H9 (cell line): ENCODE data around the gene ATM. TPM values are rescaled to one million over a fixed set of nuclear protein-coding genes. Genes with fewer than 3 reads are reported as not detected.
A peak's percentile ranks its signal among the peaks of the same experiment; 100 is the strongest.

Experiments
- DNase-seq: peaks from one replicate; pipeline ENCODE4 v3.0.0-alpha.2; 2017
- H2AFZ ChIP-seq: one replicate; pipeline ENCODE4 v1.6.1; 2013; ENCODE audit warnings: mild to moderate bottlenecking, low read length, control low read depth, moderate library complexity
- H2AK5ac ChIP-seq: 2 replicates; pipeline ENCODE4 v1.6.1; 2013; ENCODE audit warnings: low read length, control low read depth, mixed read lengths; ENCODE audit not compliant: insufficient read length
- H2BK120ac ChIP-seq: one replicate; pipeline ENCODE4 v1.6.1; 2013; ENCODE audit warnings: low read depth, mild to moderate bottlenecking, low read length, control low read depth, inconsistent platforms; ENCODE audit not compliant: poor library complexity, severe bottlenecking
- H2BK12ac ChIP-seq: 2 replicates; pipeline ENCODE4 v1.6.1; 2013; ENCODE audit warnings: low read length, control low read depth, mixed read lengths, low read depth; ENCODE audit not compliant: insufficient read length
- H2BK15ac ChIP-seq: 2 replicates; pipeline ENCODE4 v1.6.1; 2013; ENCODE audit warnings: low read depth, low read length, control low read depth
- H2BK20ac ChIP-seq: one replicate; pipeline ENCODE4 v1.6.1; 2013; ENCODE audit warnings: low read depth, mild to moderate bottlenecking, low read length, control low read depth, inconsistent platforms; ENCODE audit not compliant: poor library complexity, severe bottlenecking
- H2BK5ac ChIP-seq: 2 replicates; pipeline ENCODE4 v1.6.1; 2013; ENCODE audit warnings: low read length, control low read depth, mixed read lengths; ENCODE audit not compliant: insufficient read length
- H3K14ac ChIP-seq: 2 replicates; pipeline ENCODE4 v1.6.1; 2013; ENCODE audit warnings: low read length, control low read depth; ENCODE audit not compliant: insufficient read depth
- H3K18ac ChIP-seq: 2 replicates; pipeline ENCODE4 v1.6.1; 2013; ENCODE audit warnings: low read depth, mild to moderate bottlenecking, mixed read lengths, low read length, control low read depth; ENCODE audit not compliant: insufficient read length
- H3K23ac ChIP-seq: 2 replicates; pipeline ENCODE4 v1.6.1; 2013; ENCODE audit warnings: low read length, control low read depth, mixed read lengths, low read depth; ENCODE audit not compliant: insufficient read length
- H3K23me2 ChIP-seq: 2 replicates; pipeline ENCODE4 v1.6.1; 2013; ENCODE audit warnings: low read depth, mild to moderate bottlenecking, mixed read lengths, low read length, control low read depth; ENCODE audit not compliant: insufficient read length, poor library complexity, severe bottlenecking
- H3K27ac ChIP-seq: 2 replicates; pipeline ENCODE4 v1.5.1; 2013; ENCODE audit warnings: low read length, control low read depth, mixed read lengths, low read depth; ENCODE audit not compliant: insufficient read length
- H3K27me3 ChIP-seq: 2 replicates; pipeline ENCODE4 v1.6.1; 2013; ENCODE audit warnings: low read length, control low read depth, inconsistent platforms; ENCODE audit not compliant: insufficient read depth
- H3K4ac ChIP-seq: 2 replicates; pipeline ENCODE4 v1.6.1; 2013; ENCODE audit warnings: low read depth, mild to moderate bottlenecking, control low read depth, inconsistent platforms, low read length, moderate library complexity
- H3K4me1 ChIP-seq: 2 replicates; pipeline ENCODE4 v1.6.1; 2013; ENCODE audit warnings: low read length, control low read depth, inconsistent platforms; ENCODE audit not compliant: insufficient read depth
- H3K4me2 ChIP-seq: 2 replicates; pipeline ENCODE4 v1.6.1; 2013; ENCODE audit warnings: low read length, control low read depth, mixed read lengths; ENCODE audit not compliant: insufficient read length, insufficient read depth
- H3K56ac ChIP-seq: 2 replicates; pipeline ENCODE4 v1.6.1; 2013; ENCODE audit warnings: low read depth, mild to moderate bottlenecking, mixed read lengths, low read length, control low read depth; ENCODE audit not compliant: insufficient read length
- H3K79me1 ChIP-seq: 2 replicates; pipeline ENCODE4 v1.6.1; 2013; ENCODE audit warnings: low read depth, mild to moderate bottlenecking, moderate library complexity, low read length, control low read depth, inconsistent platforms; ENCODE audit not compliant: insufficient read depth, poor library complexity, severe bottlenecking
- H3K79me2 ChIP-seq: 2 replicates; pipeline ENCODE4 v1.6.1; 2013; ENCODE audit warnings: low read length, control low read depth, inconsistent platforms; ENCODE audit not compliant: insufficient read depth
- H3K9ac ChIP-seq: 2 replicates; pipeline ENCODE4 v1.6.1; 2013; ENCODE audit warnings: low read length, control low read depth, mixed read lengths; ENCODE audit not compliant: insufficient read length; ENCODE audit errors: extremely low read depth
- H3K9me3 ChIP-seq: one replicate; pipeline ENCODE4 v1.6.1; 2013; ENCODE audit warnings: low read depth, low read length, inconsistent platforms; ENCODE audit not compliant: control insufficient read depth
- H3T11ph ChIP-seq: one replicate; pipeline ENCODE4 v1.6.1; 2013; ENCODE audit warnings: mild to moderate bottlenecking, low read length, control low read depth, inconsistent platforms
- H4K20me1 ChIP-seq: one replicate; pipeline ENCODE4 v1.6.1; 2013; ENCODE audit not compliant: control insufficient read depth, insufficient read length, insufficient read depth
- H4K5ac ChIP-seq: 2 replicates; pipeline ENCODE4 v1.6.1; 2013; ENCODE audit warnings: low read depth, mild to moderate bottlenecking, mixed read lengths, low read length, control low read depth; ENCODE audit not compliant: insufficient read length
- H4K8ac ChIP-seq: replicated peaks from 2 replicates; pipeline ENCODE4 v1.6.1; 2013; ENCODE audit warnings: low read length, control low read depth, mixed read lengths, low read depth; ENCODE audit not compliant: insufficient read length
- H4K91ac ChIP-seq: 2 replicates; pipeline ENCODE4 v1.6.1; 2013; ENCODE audit warnings: low read depth, mild to moderate bottlenecking, moderate library complexity, mixed read lengths, low read length, control low read depth; ENCODE audit not compliant: insufficient read length
- H3K27ac Mint-ChIP-seq, 3 experiments: 2 replicates in 2 of 3; 3 replicates in 1 of 3; pipeline ENCODE4 v1.8.0; 2020 to 2021; ENCODE audit warnings: mixed read lengths in 3 of 3, mild to moderate bottlenecking in 1 of 3, moderate library complexity in 1 of 3
- H3K27me3 Mint-ChIP-seq: 2 replicates; pipeline ENCODE4 v1.8.0; 2021; ENCODE audit warnings: low read depth, mild to moderate bottlenecking, moderate library complexity, mixed read lengths
- H3K36me3 Mint-ChIP-seq, 3 experiments: 2 replicates in 2 of 3; 3 replicates in 1 of 3; pipeline ENCODE4 v1.8.0; 2020 to 2021; ENCODE audit warnings: low read depth in 3 of 3, mixed read lengths in 3 of 3; ENCODE audit not compliant: insufficient read depth in 1 of 3
- H3K4me1 Mint-ChIP-seq, 2 experiments: 2 replicates each; pipeline ENCODE4 v1.8.0; 2020; ENCODE audit warnings: mixed read lengths in 2 of 2
- H3K4me3 Mint-ChIP-seq, 2 experiments: 2 replicates in 1 of 2; 3 replicates in 1 of 2; pipeline ENCODE4 v1.8.0; 2020 to 2021; ENCODE audit warnings: mild to moderate bottlenecking in 2 of 2, mixed read lengths in 2 of 2, moderate library complexity in 1 of 2
- H3K9me3 Mint-ChIP-seq, 2 experiments: 2 replicates in 1 of 2; 3 replicates in 1 of 2; pipeline ENCODE4 v1.8.0; 2020; ENCODE audit warnings: mild to moderate bottlenecking in 2 of 2, mixed read lengths in 2 of 2, moderate library complexity in 1 of 2
- WGBS: extraction: QIAGEN DNeasy Blood & Tissue Kit; methylation state at CpG from one replicate; pipeline ENCODE4 v1.1.7; 2013; ENCODE audit warnings: missing lambda C conversion rate, low lambda C conversion rate, mixed read lengths; ENCODE audit not compliant: insufficient read length; ENCODE audit errors: extremely low coverage; 5-methylcytosine and 5-hydroxymethylcytosine counted together
- total RNA-seq: library from RNA; stranded (reverse); gene quantifications from 2 replicates; pipeline ENCODE4 v1.2.1, GENCODE V29; 2021
- TF ChIP-seq, protein P1 (sequence below): fragments of 200-600 bp; sonication (generic); conservative IDR thresholded peaks from 3 replicates; pipeline ENCODE4 v1.8.0; 2021; ENCODE audit warnings: antibody characterized with exemption, mild to moderate bottlenecking

Gene ATM
- total RNA-seq, 1 experiment from 2014 or later = 58.9 TPM

DNA sequence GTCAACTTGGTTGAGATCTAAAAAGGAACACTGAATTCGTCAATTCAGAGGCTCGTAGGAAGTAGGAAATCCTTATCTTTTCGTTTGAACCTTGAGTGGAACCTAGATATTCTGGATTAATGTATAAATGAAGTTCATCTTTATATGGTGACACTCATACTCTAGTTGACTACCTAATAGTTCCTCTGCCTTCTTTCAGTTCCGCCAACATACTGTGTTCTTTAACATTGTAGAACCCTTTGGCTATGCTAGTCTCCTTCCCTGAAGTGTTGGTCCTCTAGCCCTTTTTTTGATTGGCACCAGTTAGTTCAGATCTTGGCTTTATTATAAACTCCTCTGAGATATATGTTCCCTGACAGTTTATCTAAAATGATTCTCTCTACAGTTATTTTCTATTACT is 1.5 kb downstream of the ATM start:
- Mint-ChIP-seq H3K4me3 (no peak overlapping the region; a peak in 1 of 5 replicates), H3K9me3 (no peaks in the 10 kb centered on the region; a peak in 1 of 5 replicates), H3K27ac (no peak overlapping the region), H3K4me1 (peaks cover 18 to 19% of the 10 kb centered on the region in 2 experiments), H3K36me3 (peaks cover 3 to 37% (median 15%) of the 10 kb centered on the region in 3 experiments), H3K27me3 (no peaks in the 10 kb centered on the region)
- no peaks in the 10 kb centered on the region for H3K9me3 ChIP-seq
- H3K27ac ChIP-seq = no peak overlapping the region
- H2AK5ac ChIP-seq = no peak overlapping the region
- H2BK120ac ChIP-seq = no peak overlapping the region
- no peak overlapping the region for H3K4ac ChIP-seq
- H3K79me2 ChIP-seq = peaks cover 30% of the 10 kb centered on the region; the same call in 1 of the 2 replicates
- no peak overlapping the region for H2BK5ac ChIP-seq
- no peak overlapping the region for H2BK20ac ChIP-seq
- H3K18ac ChIP-seq = no peak overlapping the region
- no peaks in the 10 kb centered on the region for H3K79me1 ChIP-seq
- no peak overlapping the region for H4K5ac ChIP-seq
- H3K9ac ChIP-seq = peak overlapping the region; percentile 75
- H3K4me2 ChIP-seq = peak overlapping the region; percentile 99
- no peak overlapping the region for H3K23ac ChIP-seq
- no peaks in the 10 kb centered on the region for H3K4me1 ChIP-seq
- H4K8ac ChIP-seq = no peak overlapping the region
- H2AFZ ChIP-seq = no peak overlapping the region
- no peaks in the 10 kb centered on the region for H4K20me1 ChIP-seq
- peaks cover 14% of the 10 kb centered on the region for H3K23me2 ChIP-seq
- H3K27me3 ChIP-seq = no peaks in the 10 kb centered on the region
- no CpG with 5 or more reads among the region's 4 CpGs for WGBS
- H4K91ac ChIP-seq = no peak overlapping the region
- TF ChIP-seq, protein P1, sequence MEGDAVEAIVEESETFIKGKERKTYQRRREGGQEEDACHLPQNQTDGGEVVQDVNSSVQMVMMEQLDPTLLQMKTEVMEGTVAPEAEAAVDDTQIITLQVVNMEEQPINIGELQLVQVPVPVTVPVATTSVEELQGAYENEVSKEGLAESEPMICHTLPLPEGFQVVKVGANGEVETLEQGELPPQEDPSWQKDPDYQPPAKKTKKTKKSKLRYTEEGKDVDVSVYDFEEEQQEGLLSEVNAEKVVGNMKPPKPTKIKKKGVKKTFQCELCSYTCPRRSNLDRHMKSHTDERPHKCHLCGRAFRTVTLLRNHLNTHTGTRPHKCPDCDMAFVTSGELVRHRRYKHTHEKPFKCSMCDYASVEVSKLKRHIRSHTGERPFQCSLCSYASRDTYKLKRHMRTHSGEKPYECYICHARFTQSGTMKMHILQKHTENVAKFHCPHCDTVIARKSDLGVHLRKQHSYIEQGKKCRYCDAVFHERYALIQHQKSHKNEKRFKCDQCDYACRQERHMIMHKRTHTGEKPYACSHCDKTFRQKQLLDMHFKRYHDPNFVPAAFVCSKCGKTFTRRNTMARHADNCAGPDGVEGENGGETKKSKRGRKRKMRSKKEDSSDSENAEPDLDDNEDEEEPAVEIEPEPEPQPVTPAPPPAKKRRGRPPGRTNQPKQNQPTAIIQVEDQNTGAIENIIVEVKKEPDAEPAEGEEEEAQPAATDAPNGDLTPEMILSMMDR = no peak
- H3K14ac ChIP-seq = no peak overlapping the region
- no peak overlapping the region for H2BK15ac ChIP-seq
- H3T11ph ChIP-seq = no peak overlapping the region
- DNase-seq = no peak
- no peak overlapping the region for H3K56ac ChIP-seq
- no peak overlapping the region for H2BK12ac ChIP-seq
